Cardiac muscle cell (in vitro differentiated cells and primary cell): Measurements from ENCODE around the gene IGSF10. TPM values are rescaled to one million over a fixed set of nuclear protein-coding genes. Genes with fewer than 3 reads are reported as not detected.
A peak's percentile ranks its signal among the peaks of the same experiment; 100 is the strongest.

Experiments
- DNase-seq, 2 donors: peaks; one replicate each; pipeline versions ENCODE4 v3.0.0 to v3.0.0-alpha.2; 2010 to 2017; ENCODE audit warnings: low read depth in 1 of 2, low spot score in 1 of 2
- H3K27ac ChIP-seq: fragments of 200-600 bp; sonication (generic); 2 replicates; pipeline ENCODE4 v1.5.1; 2016
- H3K27me3 ChIP-seq: fragments of 200-600 bp; sonication (generic); 2 replicates; pipeline ENCODE4 v1.6.0; 2016; ENCODE audit warnings: control low read depth
- H3K36me3 ChIP-seq: fragments of 200-600 bp; sonication (generic); 2 replicates; pipeline ENCODE4 v1.5.1; 2016; ENCODE audit warnings: control low read depth
- H3K4me1 ChIP-seq: fragments of 200-600 bp; sonication (generic); 2 replicates; pipeline ENCODE4 v1.8.1; 2017; ENCODE audit warnings: low read depth, mild to moderate bottlenecking, mixed run types
- H3K4me3 ChIP-seq: fragments of 200-600 bp; sonication (generic); 2 replicates; pipeline ENCODE4 v1.5.1; 2016; ENCODE audit warnings: mild to moderate bottlenecking
- H3K9me3 ChIP-seq: fragments of 200-600 bp; sonication (generic); 2 replicates; pipeline ENCODE4 v1.5.1; 2017; ENCODE audit warnings: low read depth, mild to moderate bottlenecking, control low read depth
- CTCF ChIP-seq: IDR thresholded peaks from 2 replicates; pipeline ENCODE4 v1.5.1; 2012; ENCODE audit warnings: low read depth, mild to moderate bottlenecking, low read length
- polyA plus RNA-seq: library from polyadenylated mRNA; unstranded; fragments of >200 nt; fragmentation: Nextera tagmentation; extraction: Ambion mirVana; gene quantifications from 2 replicates; pipeline ENCODE4 v1.2.1, GENCODE V29; 2016
- total RNA-seq: library from RNA; depleted of rRNA; stranded (reverse); fragments of >200 nt; gene quantifications from 2 replicates; pipeline ENCODE4 v1.2.3, GENCODE V29; 2016

IGSF10 gene
- total and polyA plus RNA-seq, 2 experiments from 2014 or later = 0.33 TPM; not detected in 1

- no peaks in the 10 kb centered on the region for H3K36me3 ChIP-seq
- DNase-seq = peak; percentile 79 to 80
- no peak overlapping the region for H3K27ac ChIP-seq
- peaks cover 4% of the 10 kb centered on the region for H3K27me3 ChIP-seq
- peak; percentile 92 for TF ChIP-seq CTCF
- no peaks in the 10 kb centered on the region for H3K9me3 ChIP-seq
- H3K4me3 ChIP-seq = no peak overlapping the region
- H3K4me1 ChIP-seq = no peaks in the 10 kb centered on the region
These were observed 7.5 kb upstream of the IGSF10 start for GRCh38 chr3:151468284-151468917.

- Histone ChIP-seq H3K4me1 (no peaks in the 10 kb centered on the region), H3K27ac (no peak overlapping the region), H3K9me3 (no peaks in the 10 kb centered on the region), H3K36me3 (no peaks in the 10 kb centered on the region), H3K27me3 (peaks cover 16% of the 10 kb centered on the region), H3K4me3 (no peak overlapping the region)
- TF ChIP-seq CTCF = no peak
- no peak for DNase-seq
These were observed 6.2 kb upstream of the IGSF10 start for GRCh38 chr3:151467069-151467468.

GRCh38 chr3:151462991-151463390 lies 2.1 kb upstream of the IGSF10 start:
- Histone ChIP-seq H3K4me3 (no peak overlapping the region), H3K36me3 (no peaks in the 10 kb centered on the region), H3K4me1 (no peaks in the 10 kb centered on the region), H3K9me3 (no peaks in the 10 kb centered on the region), H3K27me3 (peaks cover 44% of the 10 kb centered on the region), H3K27ac (no peak overlapping the region)
- TF ChIP-seq CTCF = no peak
- no peak for DNase-seq

GRCh38 chr3:151462278-151462780 lies 1.5 kb upstream of the IGSF10 start:
- Histone ChIP-seq H3K9me3 (no peaks in the 10 kb centered on the region), H3K27ac (no peak overlapping the region), H3K27me3 (peaks cover 44% of the 10 kb centered on the region), H3K4me3 (no peak overlapping the region), H3K4me1 (no peaks in the 10 kb centered on the region), H3K36me3 (no peaks in the 10 kb centered on the region)
- no peak for DNase-seq
- TF ChIP-seq CTCF = no peak

DNA sequence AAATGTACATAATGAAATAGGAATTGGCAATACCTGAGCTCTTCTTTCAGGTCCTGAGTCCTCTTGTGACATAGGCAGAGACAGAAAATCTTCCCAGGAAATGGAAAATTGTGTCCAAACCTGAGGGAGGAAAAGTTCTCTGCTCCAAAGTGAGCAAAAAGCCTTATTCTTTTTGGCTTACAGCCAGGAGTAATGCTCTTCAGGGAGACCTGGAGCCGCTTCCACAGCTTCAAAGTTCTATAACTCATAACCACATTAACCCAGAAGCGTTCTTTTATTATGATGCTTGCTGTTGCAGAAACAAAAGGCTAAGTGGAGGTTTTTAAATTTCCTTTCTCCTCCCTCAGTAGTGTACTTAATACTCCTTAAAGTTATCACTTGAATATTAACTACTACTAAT lies 633 bp downstream of the IGSF10 start:
- H3K4me3 ChIP-seq = peak overlapping the region; percentile 31
- DNase-seq = peak in 1 of 2 donors; percentile 29
- TF ChIP-seq CTCF = no peak
- H3K4me1 ChIP-seq = no peaks in the 10 kb centered on the region
- no peak overlapping the region for H3K27ac ChIP-seq
- peaks cover 42% of the 10 kb centered on the region for H3K27me3 ChIP-seq
- H3K9me3 ChIP-seq = no peaks in the 10 kb centered on the region
- H3K36me3 ChIP-seq = no peaks in the 10 kb centered on the region
